WTC11 (cell line): Measurements from ENCODE around the gene TMEM150B. TPM values are rescaled to one million over a fixed set of nuclear protein-coding genes. Genes with fewer than 3 reads are reported as not detected.
A peak's percentile ranks its signal among the peaks of the same experiment; 100 is the strongest.

Experiments used
- ATAC-seq: fragments of 200-7000 bp; cut with Tn5 transposase; 2 replicates; pipeline ENCODE4 v1.10.0; 2021; ENCODE audit warnings: mild to moderate bottlenecking, moderate library complexity
- CTCF ChIA-PET: fragments of 300-600 bp; sonication (Branson Sonifier 250); formaldehyde crosslinking; loops from one replicate; lab custom pipeline; 2021; ENCODE audit warnings: antibody characterized with exemption; lab: Charles Lee
- POLR2A ChIA-PET: fragments of 350-600 bp; sonication (Branson Sonifier 250); formaldehyde crosslinking; loops from one replicate; lab custom pipeline; 2021; ENCODE audit warnings: antibody characterized with exemption; lab: Charles Lee
- DNase-seq: peaks from one replicate; pipeline ENCODE4 v3.0.0; 2021; ENCODE audit warnings: low spot score
- H3K27ac Mint-ChIP-seq: 2 replicates; pipeline ENCODE4 v1.8.0; 2021; ENCODE audit warnings: mixed read lengths
- H3K27me3 Mint-ChIP-seq: 2 replicates; pipeline ENCODE4 v1.8.0; 2021; ENCODE audit warnings: low read depth, mild to moderate bottlenecking, moderate library complexity, mixed read lengths
- H3K36me3 Mint-ChIP-seq: 2 replicates; pipeline ENCODE4 v1.8.0; 2021; ENCODE audit warnings: mixed read lengths
- H3K4me1 Mint-ChIP-seq: 2 replicates; pipeline ENCODE4 v1.8.0; 2022; ENCODE audit warnings: mixed read lengths
- H3K4me3 Mint-ChIP-seq: 2 replicates; pipeline ENCODE4 v1.8.0; 2021; ENCODE audit warnings: mild to moderate bottlenecking, moderate library complexity, mixed read lengths
- H3K9me3 Mint-ChIP-seq: 2 replicates; pipeline ENCODE4 v1.8.0; 2021; ENCODE audit warnings: mixed read lengths
- ARID4B ChIP-seq: sonication (generic); formaldehyde crosslinking; IDR thresholded peaks from 2 replicates; pipeline ENCODE4 v1.8.0; 2023; ENCODE audit warnings: missing genetic modification reagents, mild to moderate bottlenecking, borderline replicate concordance
- ATF1 ChIP-seq: sonication (generic); formaldehyde crosslinking; IDR thresholded peaks from 2 replicates; pipeline ENCODE4 v1.8.1; 2023; ENCODE audit warnings: mild to moderate bottlenecking, moderate library complexity, missing genetic modification reagents
- ATF6 ChIP-seq: sonication (generic); formaldehyde crosslinking; IDR thresholded peaks from 2 replicates; pipeline ENCODE4 v1.8.1; 2023; ENCODE audit warnings: mild to moderate bottlenecking, missing genetic modification reagents
- CREM ChIP-seq: sonication (generic); formaldehyde crosslinking; IDR thresholded peaks from 2 replicates; pipeline ENCODE4 v1.8.1; 2022; ENCODE audit warnings: mild to moderate bottlenecking, missing genetic modification reagents, moderate library complexity
- ELF4 ChIP-seq: sonication (generic); formaldehyde crosslinking; IDR thresholded peaks from 2 replicates; pipeline ENCODE4 v1.8.1; 2022; ENCODE audit warnings: low read depth, mild to moderate bottlenecking, moderate library complexity, missing genetic modification reagents
- EMX1 ChIP-seq: fragments of 250-450 bp; sonication (Bioruptor Pico); IDR thresholded peaks from 2 replicates; pipeline ENCODE4 v1.8.0; 2021; ENCODE audit warnings: mild to moderate bottlenecking
- ETV6 ChIP-seq: sonication (generic); formaldehyde crosslinking; IDR thresholded peaks from 2 replicates; pipeline ENCODE4 v1.8.1; 2022; ENCODE audit warnings: mild to moderate bottlenecking, missing genetic modification reagents
- FOXK1 ChIP-seq: sonication (generic); formaldehyde crosslinking; IDR thresholded peaks from 2 replicates; pipeline ENCODE4 v1.8.0; 2022; ENCODE audit warnings: mild to moderate bottlenecking, moderate library complexity, missing genetic modification reagents
- GTF2I ChIP-seq: fragments of 250-450 bp; sonication (Bioruptor Pico); conservative IDR thresholded peaks from 2 replicates; pipeline ENCODE4 v1.4.0; 2021; ENCODE audit warnings: mild to moderate bottlenecking
- NFYB ChIP-seq: sonication (generic); formaldehyde crosslinking; conservative IDR thresholded peaks from 2 replicates; pipeline ENCODE4 v1.8.0; 2022; ENCODE audit warnings: low read depth, missing genetic modification reagents
- OVOL2 ChIP-seq: fragments of 250-450 bp; sonication (Bioruptor Pico); IDR thresholded peaks from 2 replicates; pipeline ENCODE4 v1.9.0; 2021; ENCODE audit warnings: mild to moderate bottlenecking, borderline replicate concordance
- SP1 ChIP-seq: sonication (generic); formaldehyde crosslinking; conservative IDR thresholded peaks from 2 replicates; pipeline ENCODE4 v1.8.1; 2022; ENCODE audit warnings: missing genetic modification reagents
- TP53 ChIP-seq: sonication (generic); formaldehyde crosslinking; IDR thresholded peaks from 2 replicates; pipeline ENCODE4 v1.8.1; 2023; ENCODE audit warnings: mild to moderate bottlenecking, missing genetic modification reagents
- ZNF121 ChIP-seq: sonication (generic); formaldehyde crosslinking; IDR thresholded peaks from 2 replicates; pipeline ENCODE4 v1.8.0; 2023; ENCODE audit warnings: missing genetic modification reagents
- ZNF317 ChIP-seq: sonication (generic); formaldehyde crosslinking; IDR thresholded peaks from 2 replicates; pipeline ENCODE4 v1.8.1; 2023; ENCODE audit warnings: low read depth, mild to moderate bottlenecking, moderate library complexity, missing genetic modification reagents, borderline replicate concordance
- total RNA-seq: library from RNA; stranded (reverse); gene quantifications from 3 replicates; pipeline ENCODE4 v1.2.3, GENCODE V29; 2021
- TF ChIP-seq, protein P1 (sequence below): sonication (generic); formaldehyde crosslinking; IDR thresholded peaks from 2 replicates; pipeline ENCODE4 v1.8.0; 2022; ENCODE audit warnings: mild to moderate bottlenecking, missing genetic modification reagents
- TF ChIP-seq, protein P2 (sequence below): sonication (generic); formaldehyde crosslinking; IDR thresholded peaks from 2 replicates; pipeline ENCODE4 v1.8.1; 2022; ENCODE audit warnings: mild to moderate bottlenecking, moderate library complexity, missing genetic modification reagents
- TF ChIP-seq, protein P3 (sequence below): sonication (generic); formaldehyde crosslinking; IDR thresholded peaks from 2 replicates; pipeline ENCODE4 v1.8.0; 2022; ENCODE audit warnings: mild to moderate bottlenecking, missing genetic modification reagents
- TF ChIP-seq, protein P4 (sequence below): fragments of 250-450 bp; sonication (Bioruptor Pico); IDR thresholded peaks from 2 replicates; pipeline ENCODE4 v1.9.0; 2021; ENCODE audit warnings: moderate library complexity, mild to moderate bottlenecking, inconsistent platforms, borderline replicate concordance
- TF ChIP-seq, protein P5 (sequence below): sonication (generic); formaldehyde crosslinking; IDR thresholded peaks from 2 replicates; pipeline ENCODE4 v1.8.1; 2023; ENCODE audit warnings: mild to moderate bottlenecking, moderate library complexity, missing genetic modification reagents

Gene TMEM150B
- total RNA-seq, 1 experiment from 2014 or later = 0.44 TPM

GRCh38 chr19:55339105-55339888, 14.2 kb upstream of the TMEM150B start, which contains the start of gene KMT5C:
TSS of gene KMT5C (plus strand) at chr19:55339876. CDS start at chr19:55341937, 2,061 bp downstream.
- Mint-ChIP-seq H3K9me3 (no peaks in the 10 kb centered on the region), H3K36me3 (peaks cover 21% of the 10 kb centered on the region), H3K4me3 (peak within 1 kb of the TSS; percentile 83), H3K27me3 (peaks cover 26% of the 10 kb centered on the region), H3K27ac (peak within 1 kb of the TSS; percentile 100), H3K4me1 (peaks cover 13% of the 10 kb centered on the region)
- DNase-seq (peak; percentile 100), ATAC-seq (peak; percentile 89)
- TF ChIP-seq SP1 (CRISPR knock-in tag) (peak; percentile 94), NFYB (peak; percentile 97), ZNF317 (CRISPR knock-in tag) (no peak), ARID4B (CRISPR knock-in tag) (peak; percentile 59; the same call in 1 of the 2 replicates), ATF1 (CRISPR knock-in tag) (no peak), FOXK1 (CRISPR knock-in tag) (peak; percentile 84), CREM (CRISPR knock-in tag) (peak; percentile 33; the same call in 1 of the 2 replicates)
- TF ChIP-seq, protein P1, sequence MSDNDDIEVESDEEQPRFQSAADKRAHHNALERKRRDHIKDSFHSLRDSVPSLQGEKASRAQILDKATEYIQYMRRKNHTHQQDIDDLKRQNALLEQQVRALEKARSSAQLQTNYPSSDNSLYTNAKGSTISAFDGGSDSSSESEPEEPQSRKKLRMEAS (CRISPR knock-in tag) = peak; percentile 35
- TF ChIP-seq, protein P2, sequence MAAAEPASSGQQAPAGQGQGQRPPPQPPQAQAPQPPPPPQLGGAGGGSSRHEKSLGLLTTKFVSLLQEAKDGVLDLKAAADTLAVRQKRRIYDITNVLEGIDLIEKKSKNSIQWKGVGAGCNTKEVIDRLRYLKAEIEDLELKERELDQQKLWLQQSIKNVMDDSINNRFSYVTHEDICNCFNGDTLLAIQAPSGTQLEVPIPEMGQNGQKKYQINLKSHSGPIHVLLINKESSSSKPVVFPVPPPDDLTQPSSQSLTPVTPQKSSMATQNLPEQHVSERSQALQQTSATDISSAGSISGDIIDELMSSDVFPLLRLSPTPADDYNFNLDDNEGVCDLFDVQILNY (CRISPR knock-in tag) = peak; percentile 74
- TF ChIP-seq, protein P3, sequence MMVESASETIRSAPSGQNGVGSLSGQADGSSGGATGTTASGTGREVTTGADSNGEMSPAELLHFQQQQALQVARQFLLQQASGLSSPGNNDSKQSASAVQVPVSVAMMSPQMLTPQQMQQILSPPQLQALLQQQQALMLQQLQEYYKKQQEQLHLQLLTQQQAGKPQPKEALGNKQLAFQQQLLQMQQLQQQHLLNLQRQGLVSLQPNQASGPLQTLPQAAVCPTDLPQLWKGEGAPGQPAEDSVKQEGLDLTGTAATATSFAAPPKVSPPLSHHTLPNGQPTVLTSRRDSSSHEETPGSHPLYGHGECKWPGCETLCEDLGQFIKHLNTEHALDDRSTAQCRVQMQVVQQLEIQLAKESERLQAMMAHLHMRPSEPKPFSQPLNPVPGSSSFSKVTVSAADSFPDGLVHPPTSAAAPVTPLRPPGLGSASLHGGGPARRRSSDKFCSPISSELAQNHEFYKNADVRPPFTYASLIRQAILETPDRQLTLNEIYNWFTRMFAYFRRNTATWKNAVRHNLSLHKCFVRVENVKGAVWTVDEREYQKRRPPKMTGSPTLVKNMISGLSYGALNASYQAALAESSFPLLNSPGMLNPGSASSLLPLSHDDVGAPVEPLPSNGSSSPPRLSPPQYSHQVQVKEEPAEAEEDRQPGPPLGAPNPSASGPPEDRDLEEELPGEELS = no peak
- POLR2A ChIA-PET = interaction anchor here (0.7 to 2.1 kb wide), 30 partner anchors 10 to 1359 kb away, joined by 3 to 28 read pairs (median 4); partner anchors contain the start of genes COX6B2, FIZ1, HSPBP1 and ISOC2
- CTCF ChIA-PET = interaction anchor here (0.6 to 2.4 kb wide), 32 partner anchors 9 to 1321 kb away, joined by 3 to 35 read pairs (median 4); partner anchors contain the start of genes COX6B2, DNAAF3, HSPBP1 and PPP1R12C

GRCh38 chr19:55336101-55336500, 11.0 kb upstream of the TMEM150B start:
- no peak for ATAC-seq
- H3K4me3 Mint-ChIP-seq = no peak overlapping the region
- H3K27ac Mint-ChIP-seq = no peak overlapping the region
- peaks cover 6% of the 10 kb centered on the region for H3K4me1 Mint-ChIP-seq
- TF ChIP-seq GTF2I (CRISPR knock-in tag) (no peak), EMX1 (CRISPR knock-in tag) (no peak), ETV6 (CRISPR knock-in tag) (no peak), ELF4 (CRISPR knock-in tag) (no peak), ZNF121 (CRISPR knock-in tag) (no peak), TP53 (no peak), OVOL2 (no peak), ATF1 (CRISPR knock-in tag) (no peak), ATF6 (CRISPR knock-in tag) (no peak)
- TF ChIP-seq, protein P4, sequence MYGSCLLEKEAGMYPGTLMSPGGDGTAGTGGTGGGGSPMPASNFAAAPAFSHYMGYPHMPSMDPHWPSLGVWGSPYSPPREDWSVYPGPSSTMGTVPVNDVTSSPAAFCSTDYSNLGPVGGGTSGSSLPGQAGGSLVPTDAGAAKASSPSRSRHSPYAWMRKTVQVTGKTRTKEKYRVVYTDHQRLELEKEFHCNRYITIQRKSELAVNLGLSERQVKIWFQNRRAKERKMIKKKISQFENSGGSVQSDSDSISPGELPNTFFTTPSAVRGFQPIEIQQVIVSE (CRISPR knock-in tag) = no peak
- TF ChIP-seq, protein P5, sequence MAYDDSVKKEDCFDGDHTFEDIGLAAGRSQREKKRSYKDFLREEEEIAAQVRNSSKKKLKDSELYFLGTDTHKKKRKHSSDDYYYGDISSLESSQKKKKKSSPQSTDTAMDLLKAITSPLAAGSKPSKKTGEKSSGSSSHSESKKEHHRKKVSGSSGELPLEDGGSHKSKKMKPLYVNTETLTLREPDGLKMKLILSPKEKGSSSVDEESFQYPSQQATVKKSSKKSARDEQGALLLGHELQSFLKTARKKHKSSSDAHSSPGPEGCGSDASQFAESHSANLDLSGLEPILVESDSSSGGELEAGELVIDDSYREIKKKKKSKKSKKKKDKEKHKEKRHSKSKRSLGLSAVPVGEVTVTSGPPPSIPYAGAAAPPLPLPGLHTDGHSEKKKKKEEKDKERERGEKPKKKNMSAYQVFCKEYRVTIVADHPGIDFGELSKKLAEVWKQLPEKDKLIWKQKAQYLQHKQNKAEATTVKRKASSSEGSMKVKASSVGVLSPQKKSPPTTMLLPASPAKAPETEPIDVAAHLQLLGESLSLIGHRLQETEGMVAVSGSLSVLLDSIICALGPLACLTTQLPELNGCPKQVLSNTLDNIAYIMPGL (CRISPR knock-in tag) = no peak
- ChIA-PET CTCF (interaction anchor here (1.3 kb wide), 1 partner anchor 35 kb away, joined by 3 read pairs; no protein-coding TSS in a partner anchor), POLR2A (no interaction called here)
- H3K36me3 Mint-ChIP-seq = no peaks in the 10 kb centered on the region
- DNase-seq = no peak
- no peaks in the 10 kb centered on the region for H3K9me3 Mint-ChIP-seq
- peaks cover 32% of the 10 kb centered on the region for H3K27me3 Mint-ChIP-seq
